ENCODE data around the gene PBX1. TPM values are rescaled to one million over a fixed set of nuclear protein-coding genes. Genes with fewer than 3 reads are reported as not detected.
"Not testable (repeated sequence)": the region's sequence is repeated elsewhere in the genome, so short reads cannot be mapped to it uniquely, and the experiment has no call there.

The PBX1 gene
- total RNA-seq, 1 donor from 2014 or later, result not detected

- no peak overlapping the region for H3K4me3 Mint-ChIP-seq
- intact Hi-C loops (cut with micrococcal nuclease), result no loop called here
Measured at GRCh38 chr1:164648636-164649035, 89.7 kb downstream of the PBX1 start.

GRCh38 chr1:164649146-164649545, 90.2 kb downstream of the PBX1 start:
- H3K36me3 Mint-ChIP-seq (ENCODE audit: low read depth), result no peaks in the 10 kb centered on the region
- no peaks in the 10 kb centered on the region for H3K9me3 Mint-ChIP-seq
- H3K4me3 Mint-ChIP-seq, result no peak overlapping the region
- peaks cover 1% of the 10 kb centered on the region for H3K27me3 Mint-ChIP-seq (ENCODE audit: insufficient read depth)
- H3K4me1 Mint-ChIP-seq (ENCODE audit: low read depth), result no peaks in the 10 kb centered on the region
- intact Hi-C loops (cut with micrococcal nuclease), result no loop called here
- no peak for DNase-seq (ENCODE audit: low spot score)
- no peak overlapping the region for H3K27ac Mint-ChIP-seq

More at GRCh38 chr1:164648636-164649035, 89.7 kb downstream of the PBX1 start:
- Mint-ChIP-seq H3K4me1 (ENCODE audit: low read depth) (no peaks in the 10 kb centered on the region), H3K27ac (no peak overlapping the region), H3K9me3 (no peaks in the 10 kb centered on the region), H3K36me3 (ENCODE audit: low read depth) (no peaks in the 10 kb centered on the region), H3K27me3 (ENCODE audit: insufficient read depth) (peaks cover 1% of the 10 kb centered on the region)
- no peak for DNase-seq (ENCODE audit: low spot score)

GRCh38 chr1:164650531-164650930, 91.5 kb downstream of the PBX1 start:
- Mint-ChIP-seq H3K27me3 (ENCODE audit: insufficient read depth) (peaks cover 1% of the 10 kb centered on the region), H3K36me3 (ENCODE audit: low read depth) (no peaks in the 10 kb centered on the region), H3K4me3 (no peak overlapping the region), H3K9me3 (no peaks in the 10 kb centered on the region), H3K4me1 (ENCODE audit: low read depth) (no peaks in the 10 kb centered on the region), H3K27ac (no peak overlapping the region)
- intact Hi-C loops (cut with micrococcal nuclease), result no loop called here
- no peak for DNase-seq (ENCODE audit: low spot score)

GRCh38 chr1:164651351-164651951, 92.5 kb downstream of the PBX1 start:
- intact Hi-C loops (cut with micrococcal nuclease), result no loop called here
- Mint-ChIP-seq H3K36me3 (ENCODE audit: low read depth) (no peaks in the 10 kb centered on the region), H3K9me3 (no peaks in the 10 kb centered on the region), H3K27me3 (ENCODE audit: insufficient read depth) (peaks cover 1% of the 10 kb centered on the region), H3K4me1 (ENCODE audit: low read depth) (no peaks in the 10 kb centered on the region), H3K4me3 (no peak overlapping the region), H3K27ac (no peak overlapping the region)
- DNase-seq (ENCODE audit: low spot score), result no peak

GRCh38 chr1:164652969-164653368, 94.0 kb downstream of the PBX1 start:
- H3K27me3 Mint-ChIP-seq (ENCODE audit: insufficient read depth); H3K9me3 Mint-ChIP-seq; DNase-seq (ENCODE audit: low spot score); H3K27ac Mint-ChIP-seq; H3K36me3 Mint-ChIP-seq (ENCODE audit: low read depth); intact Hi-C loops (cut with micrococcal nuclease); H3K4me1 Mint-ChIP-seq (ENCODE audit: low read depth); H3K4me3 Mint-ChIP-seq: not testable (repeated sequence)

- DNase-seq (ENCODE audit: low spot score), result no peak
- H3K27me3 Mint-ChIP-seq (ENCODE audit: insufficient read depth), result peaks cover 1% of the 10 kb centered on the region
- H3K4me3 Mint-ChIP-seq, result no peak overlapping the region
- H3K27ac Mint-ChIP-seq, result no peak overlapping the region
- H3K9me3 Mint-ChIP-seq, result no peaks in the 10 kb centered on the region
- no peaks in the 10 kb centered on the region for H3K36me3 Mint-ChIP-seq (ENCODE audit: low read depth)
- no peaks in the 10 kb centered on the region for H3K4me1 Mint-ChIP-seq (ENCODE audit: low read depth)
- intact Hi-C loops (cut with micrococcal nuclease), result no loop called here
Measured at GRCh38 chr1:164653705-164654104, 94.7 kb downstream of the PBX1 start.

- Mint-ChIP-seq H3K4me1 (ENCODE audit: low read depth) (no peaks in the 10 kb centered on the region), H3K27me3 (ENCODE audit: insufficient read depth) (peaks cover 1% of the 10 kb centered on the region), H3K4me3 (no peak overlapping the region), H3K36me3 (ENCODE audit: low read depth) (no peaks in the 10 kb centered on the region), H3K27ac (no peak overlapping the region), H3K9me3 (no peaks in the 10 kb centered on the region)
- intact Hi-C loops (cut with micrococcal nuclease), result no loop called here
- DNase-seq (ENCODE audit: low spot score), result no peak
Measured at GRCh38 chr1:164654200-164654599, 95.2 kb downstream of the PBX1 start.

GRCh38 chr1:164658864-164659263, 99.9 kb downstream of the PBX1 start:
- no peak overlapping the region for H3K4me3 Mint-ChIP-seq
- intact Hi-C loops (cut with micrococcal nuclease), result no loop called here

GRCh38 chr1:164659621-164660411, 100.8 kb downstream of the PBX1 start:
- Mint-ChIP-seq H3K4me1 (ENCODE audit: low read depth) (peaks cover 4% of the 10 kb centered on the region), H3K9me3 (peaks cover 8% of the 10 kb centered on the region), H3K27ac (no peak overlapping the region), H3K27me3 (ENCODE audit: insufficient read depth) (no peaks in the 10 kb centered on the region), H3K36me3 (ENCODE audit: low read depth) (no peaks in the 10 kb centered on the region), H3K4me3 (no peak overlapping the region)
- DNase-seq (ENCODE audit: low spot score), result no peak
- intact Hi-C loops (cut with micrococcal nuclease), result no loop called here

More at GRCh38 chr1:164658864-164659263, 99.9 kb downstream of the PBX1 start:
- Mint-ChIP-seq H3K27ac (no peak overlapping the region), H3K4me1 (ENCODE audit: low read depth) (peaks cover 4% of the 10 kb centered on the region), H3K9me3 (peaks cover 8% of the 10 kb centered on the region), H3K27me3 (ENCODE audit: insufficient read depth) (no peaks in the 10 kb centered on the region), H3K36me3 (ENCODE audit: low read depth) (no peaks in the 10 kb centered on the region)
- no peak for DNase-seq (ENCODE audit: low spot score)

GRCh38 chr1:164660412-164660772, 101.4 kb downstream of the PBX1 start:
- no peak overlapping the region for H3K4me3 Mint-ChIP-seq
- peaks cover 4% of the 10 kb centered on the region for H3K4me1 Mint-ChIP-seq (ENCODE audit: low read depth)
- no peak overlapping the region for H3K27ac Mint-ChIP-seq
- H3K36me3 Mint-ChIP-seq (ENCODE audit: low read depth), result no peaks in the 10 kb centered on the region
- peak; percentile 2 for DNase-seq (ENCODE audit: low spot score)
- H3K9me3 Mint-ChIP-seq, result peaks cover 8% of the 10 kb centered on the region
- H3K27me3 Mint-ChIP-seq (ENCODE audit: insufficient read depth), result no peaks in the 10 kb centered on the region
- intact Hi-C loops (cut with micrococcal nuclease), result no loop called here

- DNase-seq (ENCODE audit: low spot score), result no peak
- H3K27me3 Mint-ChIP-seq (ENCODE audit: insufficient read depth), result no peaks in the 10 kb centered on the region
- H3K4me1 Mint-ChIP-seq (ENCODE audit: low read depth), result peaks cover 4% of the 10 kb centered on the region
- peaks cover 8% of the 10 kb centered on the region for H3K9me3 Mint-ChIP-seq
- H3K27ac Mint-ChIP-seq, result no peak overlapping the region
- H3K4me3 Mint-ChIP-seq, result no peak overlapping the region
- no peaks in the 10 kb centered on the region for H3K36me3 Mint-ChIP-seq (ENCODE audit: low read depth)
- intact Hi-C loops (cut with micrococcal nuclease), result no loop called here
Measured at GRCh38 chr1:164660775-164661174, 101.8 kb downstream of the PBX1 start.

- intact Hi-C loops (cut with micrococcal nuclease), result no loop called here
- Mint-ChIP-seq H3K9me3 (peaks cover 8% of the 10 kb centered on the region), H3K4me1 (ENCODE audit: low read depth) (peaks cover 4% of the 10 kb centered on the region), H3K36me3 (ENCODE audit: low read depth) (no peaks in the 10 kb centered on the region), H3K27me3 (ENCODE audit: insufficient read depth) (no peaks in the 10 kb centered on the region), H3K27ac (no peak overlapping the region), H3K4me3 (no peak overlapping the region)
- DNase-seq (ENCODE audit: low spot score), result no peak
Measured at GRCh38 chr1:164662462-164662861, 103.5 kb downstream of the PBX1 start.

- intact Hi-C loops (cut with micrococcal nuclease), result no loop called here
- no peaks in the 10 kb centered on the region for H3K36me3 Mint-ChIP-seq (ENCODE audit: low read depth)
Measured at GRCh38 chr1:164662955-164663354, 104.0 kb downstream of the PBX1 start.

More at GRCh38 chr1:164662955-164663354, 104.0 kb downstream of the PBX1 start:
- Mint-ChIP-seq H3K9me3 (peaks cover 8% of the 10 kb centered on the region), H3K27ac (no peak overlapping the region), H3K4me3 (no peak overlapping the region), H3K4me1 (ENCODE audit: low read depth) (peaks cover 4% of the 10 kb centered on the region), H3K27me3 (ENCODE audit: insufficient read depth) (no peaks in the 10 kb centered on the region)
- no peak for DNase-seq (ENCODE audit: low spot score)
